ENCODE results near the gene GANAB. TPM values are rescaled to one million over a fixed set of nuclear protein-coding genes. Genes with fewer than 3 reads are reported as not detected.

The GANAB gene
- total RNA-seq (2022; extraction: Qiagen RNA extraction; ENCODE audit: low read depth) = 241 to 274 TPM (median 257 TPM) in 5 replicates

DNA sequence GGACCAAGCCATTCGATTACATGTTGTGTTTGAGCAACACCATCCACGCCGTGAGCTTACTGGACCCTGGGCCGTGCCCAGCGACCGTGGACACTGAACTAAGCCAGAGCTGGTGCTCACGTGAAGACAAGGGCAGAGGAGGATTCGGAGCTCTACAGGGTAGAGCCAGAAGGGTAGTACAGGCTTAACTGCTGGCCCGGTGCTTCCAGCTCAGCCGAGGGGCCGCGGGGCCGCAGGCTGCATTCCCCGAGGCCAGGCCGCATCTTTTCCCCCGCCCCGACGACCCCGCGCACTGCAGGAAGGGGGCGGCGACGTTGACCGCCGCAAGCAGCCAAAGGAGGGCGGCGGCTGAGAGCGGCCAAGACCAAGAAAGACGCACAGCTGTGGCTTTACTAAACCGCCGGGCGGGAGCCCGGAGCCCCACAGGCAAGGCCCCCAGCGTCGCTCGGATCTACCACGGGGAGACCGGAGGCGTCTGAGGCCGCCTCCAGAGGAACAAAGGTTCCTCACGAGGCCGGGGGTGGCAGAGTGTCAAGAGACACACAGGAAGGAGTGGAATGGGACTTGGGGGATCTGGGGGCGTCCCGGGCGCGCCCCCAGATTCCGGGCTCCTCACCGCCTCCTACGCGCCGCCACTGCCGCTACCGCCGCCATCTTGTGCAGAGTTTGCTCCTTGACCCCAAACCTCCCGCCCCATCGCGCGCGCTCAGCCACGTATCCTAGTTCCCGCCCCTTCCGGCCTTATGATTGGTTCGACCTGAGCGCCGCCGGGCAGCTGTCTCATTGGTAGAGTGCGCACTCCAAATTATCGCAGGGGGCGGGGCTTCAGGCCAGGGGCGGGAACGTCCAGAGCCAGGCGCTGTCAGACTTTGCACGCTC lies at the start of gene GANAB:
GANAB (minus strand) TSS at position 668 of the 879 bp plus-strand sequence; CDS start at position 654, 14 bp downstream.

DNA sequence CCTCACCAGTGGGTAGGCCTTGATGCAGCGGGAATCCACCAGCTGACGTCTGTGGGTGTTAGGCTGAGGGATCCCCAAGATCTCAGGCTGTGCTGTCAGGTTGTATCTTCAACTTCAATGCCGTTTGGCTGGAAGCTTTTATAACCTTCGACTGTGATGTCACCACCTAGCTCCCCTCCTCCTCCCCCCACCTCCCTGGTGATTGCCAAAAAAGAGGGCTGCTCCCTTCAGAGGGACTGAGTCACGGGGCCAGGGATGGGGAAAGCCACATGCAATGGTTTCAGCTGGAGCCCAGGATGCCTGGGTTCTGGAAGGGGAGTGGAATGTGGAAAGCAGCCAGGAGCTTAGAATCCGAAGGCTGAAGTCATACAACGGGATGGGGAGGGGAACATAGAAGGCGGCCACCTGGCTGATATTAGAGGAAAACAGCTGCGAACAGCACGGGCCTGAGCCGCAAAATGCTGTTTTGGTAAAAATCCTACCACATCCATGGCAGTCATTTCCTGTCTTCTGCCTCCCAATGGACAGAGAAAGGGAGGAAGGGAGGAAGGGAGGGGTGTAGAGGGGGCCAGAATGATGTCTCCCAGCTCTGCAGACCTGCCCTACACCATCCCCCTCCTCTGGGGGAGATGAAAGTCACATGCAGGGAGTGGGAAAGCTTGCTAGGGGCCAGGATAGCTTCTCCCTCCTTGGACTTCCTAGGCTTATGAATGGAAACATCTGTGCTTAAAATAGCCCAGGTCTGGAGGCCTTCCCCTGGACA lies 43.2 kb upstream of the GANAB start, which contains the start of gene LRRN4CL:
LRRN4CL (minus strand) TSS at position 110 of the 763 bp plus-strand sequence. CDS start 1,022 bp downstream, outside the sequence.

DNA sequence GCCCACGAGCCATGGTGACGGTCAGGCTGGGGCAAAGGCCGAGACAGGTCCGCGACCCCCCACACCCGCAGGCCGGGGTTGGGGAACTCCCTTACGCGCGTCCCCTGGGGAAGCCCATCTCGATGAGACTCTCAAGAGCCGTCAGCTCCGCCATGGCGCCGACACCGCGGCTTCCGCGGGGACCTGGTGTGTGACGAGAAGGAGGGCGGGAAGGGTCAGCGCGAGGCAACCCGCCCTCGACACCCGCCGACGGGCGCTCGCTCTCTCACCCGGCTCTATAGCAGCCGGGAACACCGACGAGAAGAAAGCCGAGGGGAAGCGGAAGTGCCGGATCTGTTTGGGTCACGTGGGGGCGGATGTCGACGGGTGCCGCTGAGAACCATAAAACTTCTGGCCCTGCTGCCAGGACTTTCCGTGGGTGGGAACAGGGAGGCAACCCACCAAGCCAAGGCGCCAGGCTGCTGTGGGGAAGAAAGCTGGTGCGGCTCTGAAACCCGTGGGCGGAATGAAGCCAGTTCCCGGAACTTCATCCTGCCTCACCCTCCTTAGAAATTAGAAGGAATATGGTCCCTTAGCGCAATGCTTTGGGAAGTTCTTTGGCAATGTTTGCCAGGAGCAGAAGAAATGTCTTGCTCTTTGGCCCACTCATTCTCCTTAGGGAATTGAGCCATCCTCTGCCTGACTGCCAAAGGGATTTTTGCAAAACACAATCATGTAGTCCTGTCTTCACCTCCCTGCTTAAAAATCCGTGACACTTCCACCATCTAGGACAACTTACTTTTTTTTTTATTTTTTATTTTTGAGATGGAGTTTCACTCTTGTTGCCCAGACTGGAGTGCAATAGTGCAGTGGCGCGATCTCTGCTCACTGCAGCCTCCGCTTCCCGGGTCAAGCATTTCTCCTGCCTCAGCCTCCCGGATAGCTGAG lies 32.6 kb upstream of the GANAB start, which contains the start of gene UBXN1:
UBXN1 (minus strand) TSS at position 304 of the 927 bp plus-strand sequence; CDS start at position 154, 150 bp downstream.

DNA sequence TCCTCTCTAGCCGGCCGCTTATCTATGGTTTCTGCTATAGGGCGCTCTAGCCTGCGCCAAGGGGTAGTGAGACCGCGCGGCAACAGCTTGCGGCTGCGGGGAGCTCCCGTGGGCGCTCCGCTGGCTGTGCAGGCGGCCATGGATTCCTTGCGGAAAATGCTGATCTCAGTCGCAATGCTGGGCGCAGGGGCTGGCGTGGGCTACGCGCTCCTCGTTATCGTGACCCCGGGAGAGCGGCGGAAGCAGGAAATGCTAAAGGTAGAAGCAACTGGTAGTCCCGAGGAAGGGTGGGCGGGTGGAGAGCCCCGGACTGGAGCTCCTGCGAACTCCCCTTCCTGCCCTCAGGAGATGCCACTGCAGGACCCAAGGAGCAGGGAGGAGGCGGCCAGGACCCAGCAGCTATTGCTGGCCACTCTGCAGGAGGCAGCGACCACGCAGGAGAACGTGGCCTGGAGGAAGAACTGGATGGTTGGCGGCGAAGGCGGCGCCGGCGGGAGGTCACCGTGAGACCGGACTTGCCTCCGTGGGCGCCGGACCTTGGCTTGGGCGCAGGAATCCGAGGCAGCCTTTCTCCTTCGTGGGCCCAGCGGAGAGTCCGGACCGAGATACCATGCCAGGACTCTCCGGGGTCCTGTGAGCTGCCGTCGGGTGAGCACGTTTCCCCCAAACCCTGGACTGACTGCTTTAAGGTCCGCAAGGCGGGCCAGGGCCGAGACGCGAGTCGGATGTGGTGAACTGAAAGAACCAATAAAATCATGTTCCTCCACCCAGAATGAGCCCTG lies 25.4 kb upstream of the GANAB start, which contains the start of the genes LBHD1 and UQCC3:
LBHD1 (minus strand) TSS at position 660 of the 782 bp plus-strand sequence. CDS start 2,236 bp downstream, outside the sequence.
UQCC3 (plus strand) TSS at position 66 of the 782 bp plus-strand sequence; CDS start at position 139, 73 bp downstream.

GRCh38 chr11:62665075-62665598 lies 18.7 kb upstream of the GANAB start, which contains the start of the genes C11orf98 and CSKMT:
TSS of gene C11orf98 (minus strand) at chr11:62665210. CDS start at chr11:62665169, 41 bp downstream.
TSS of gene CSKMT (plus strand) at chr11:62665312. CDS start at chr11:62665880, 568 bp downstream.

GRCh38 chr11:62621567-62622470 lies 24.6 kb downstream of the GANAB start, which contains the start of gene B3GAT3:
TSS of gene B3GAT3 (minus strand) at chr11:62621986. CDS start at chr11:62621947, 39 bp downstream.

DNA sequence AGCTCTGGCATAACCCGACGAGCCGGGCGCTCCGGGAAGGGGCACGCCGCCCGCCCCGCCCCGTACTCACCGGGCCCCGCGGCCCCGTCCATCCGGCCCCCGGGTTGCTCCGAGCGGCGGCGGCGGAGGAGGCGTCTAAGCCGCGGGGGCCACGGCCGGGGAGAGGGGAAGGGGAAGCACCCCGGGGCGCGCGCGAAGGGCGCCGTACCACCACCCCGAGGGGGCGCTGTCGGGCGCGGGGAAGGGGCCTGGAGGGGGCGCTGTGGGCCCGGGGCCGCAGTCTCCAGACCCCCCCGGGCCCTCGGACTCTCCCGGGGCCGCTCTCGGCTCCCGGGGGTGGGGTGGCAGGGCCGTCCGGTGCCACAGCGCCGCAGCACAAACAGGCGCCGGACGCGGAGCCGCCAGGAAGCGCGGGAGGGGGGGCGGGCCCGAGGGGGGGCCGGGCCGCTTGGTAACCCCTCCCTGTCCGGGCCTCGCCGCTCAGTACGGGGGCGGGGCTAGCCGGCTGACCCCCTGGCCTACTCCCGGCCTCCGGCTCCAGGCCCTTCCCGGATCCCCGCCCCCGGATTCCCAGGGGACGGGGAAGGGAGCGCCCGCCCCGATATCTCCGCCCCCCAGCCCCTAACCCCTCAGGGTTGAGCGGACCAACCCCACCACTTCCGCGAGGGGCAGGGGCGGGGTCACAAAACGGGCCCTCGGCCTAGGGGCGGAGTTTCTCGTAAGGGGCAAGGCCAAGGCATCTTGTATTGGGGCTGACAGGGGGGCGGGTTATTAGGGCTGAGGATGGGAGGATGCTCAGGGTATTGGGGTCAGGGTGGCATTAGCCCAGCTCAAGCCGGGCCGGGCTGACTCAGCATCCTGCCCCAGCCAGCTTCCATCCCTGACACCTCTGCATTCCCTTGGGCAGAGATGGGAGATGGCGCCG lies 33.8 kb downstream of the GANAB start, which contains the start of the genes EML3 and ROM1:
EML3 (minus strand) TSS at position 410 of the 925 bp plus-strand sequence; CDS start at position 92, 318 bp downstream.
ROM1 (plus strand) TSS at position 892 of the 925 bp plus-strand sequence; CDS start at position 917, 25 bp downstream.

GRCh38 chr11:62601372-62602140 lies 44.9 kb downstream of the GANAB start, which contains the start of gene MTA2:
TSS of gene MTA2 (minus strand) at chr11:62601865. CDS start at chr11:62601450, 415 bp downstream.

DNA sequence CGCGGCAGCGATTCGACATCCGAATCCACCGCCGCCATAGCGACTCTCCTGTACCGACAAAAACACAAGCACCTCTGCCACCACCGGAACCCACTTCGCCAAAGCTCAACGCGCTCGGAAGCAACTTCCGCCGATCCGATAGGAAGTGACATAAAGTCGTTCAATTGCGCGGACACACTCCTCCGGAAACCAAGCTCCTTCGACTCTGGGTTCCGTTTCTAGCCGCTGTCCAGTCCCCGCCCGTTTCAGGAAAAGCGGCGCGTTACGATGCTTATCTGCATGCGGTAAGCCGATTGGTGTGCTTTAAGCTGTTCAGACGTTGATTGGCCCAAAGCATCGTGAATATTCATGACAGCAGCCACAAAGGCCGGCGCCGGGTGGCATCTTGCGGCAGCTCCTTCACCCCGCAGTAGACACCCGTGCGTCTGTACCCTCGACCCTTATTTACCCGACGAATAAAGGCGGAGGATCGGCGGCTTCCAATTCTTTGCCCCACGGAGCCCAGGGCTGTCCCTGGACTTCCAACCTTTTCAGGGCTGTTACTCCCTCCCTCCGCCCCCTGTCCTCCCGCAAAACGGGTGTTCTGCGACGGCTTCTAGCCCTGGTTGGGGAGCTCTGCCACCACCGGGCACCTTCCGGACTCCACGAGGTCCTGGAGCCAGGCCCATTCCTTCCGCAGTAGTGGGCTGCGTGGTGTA lies 54.8 kb downstream of the GANAB start, which contains the start of gene TUT1:
TUT1 (minus strand) TSS at position 76 of the 698 bp plus-strand sequence; CDS start at position 38, 38 bp downstream.

Other genes with a start within 250 kb of the GANAB start
- 0.39 TPM in 1 of 5 replicates, not detected in the others for gene SCGB1A1, start 227.6 kb downstream of the GANAB start, total RNA-seq (2022; extraction: Qiagen RNA extraction; ENCODE audit: low read depth)
- gene AHNAK, start 99.8 kb downstream of the GANAB start, total RNA-seq (2022; extraction: Qiagen RNA extraction; ENCODE audit: low read depth) = 186 to 202 TPM (median 195 TPM) in 5 replicates
- gene EEF1G, start 72.7 kb downstream of the GANAB start, total RNA-seq (2022; extraction: Qiagen RNA extraction; ENCODE audit: low read depth) = 1,853 to 2,125 TPM (median 1,992 TPM) in 5 replicates
- 11.5 to 15.8 TPM (median 13.0 TPM) in 5 replicates for gene TUT1, start 55.1 kb downstream of the GANAB start, total RNA-seq (2022; extraction: Qiagen RNA extraction; ENCODE audit: low read depth)
- 83.9 to 88.1 TPM (median 84.8 TPM) in 5 replicates for gene MTA2, start 44.7 kb downstream of the GANAB start, total RNA-seq (2022; extraction: Qiagen RNA extraction; ENCODE audit: low read depth)
- gene EML3, start 33.8 kb downstream of the GANAB start, total RNA-seq (2022; extraction: Qiagen RNA extraction; ENCODE audit: low read depth) = 15.6 to 28.5 TPM (median 24.4 TPM) in 5 replicates
- gene ROM1, start 33.4 kb downstream of the GANAB start, total RNA-seq (2022; extraction: Qiagen RNA extraction; ENCODE audit: low read depth) = 2.6 to 4.7 TPM (median 3.8 TPM) in 5 replicates
- gene B3GAT3, start 24.6 kb downstream of the GANAB start, total RNA-seq (2022; extraction: Qiagen RNA extraction; ENCODE audit: low read depth) = 38.7 to 56.9 TPM (median 51.6 TPM) in 5 replicates
- gene INTS5, start 6.7 kb upstream of the GANAB start, total RNA-seq (2022; extraction: Qiagen RNA extraction; ENCODE audit: low read depth) = 15.2 to 22.5 TPM (median 21.2 TPM) in 5 replicates
- 130 to 179 TPM (median 143 TPM) in 5 replicates for gene C11orf98, start 18.6 kb upstream of the GANAB start, total RNA-seq (2022; extraction: Qiagen RNA extraction; ENCODE audit: low read depth)
- gene CSKMT, start 18.7 kb upstream of the GANAB start, total RNA-seq (2022; extraction: Qiagen RNA extraction; ENCODE audit: low read depth) = 11.1 to 17.8 TPM (median 15.6 TPM) in 5 replicates
- gene UQCC3, start 25.1 kb upstream of the GANAB start, total RNA-seq (2022; extraction: Qiagen RNA extraction; ENCODE audit: low read depth) = 24.4 to 38.3 TPM (median 37.7 TPM) in 5 replicates
- gene LBHD1, start 25.7 kb upstream of the GANAB start, total RNA-seq (2022; extraction: Qiagen RNA extraction; ENCODE audit: low read depth) = 5.0 to 5.5 TPM (median 5.2 TPM) in 5 replicates
- 108 to 131 TPM (median 123 TPM) in 5 replicates for gene UBXN1, start 32.5 kb upstream of the GANAB start, total RNA-seq (2022; extraction: Qiagen RNA extraction; ENCODE audit: low read depth)
- gene LRRN4CL, start 42.9 kb upstream of the GANAB start, total RNA-seq (2022; extraction: Qiagen RNA extraction; ENCODE audit: low read depth) = 0.07 to 0.13 TPM (median 0.13 TPM) in 3 of 5 replicates, not detected in the others
- 55.6 to 100 TPM (median 73.5 TPM) in 5 replicates for gene BSCL2, start 60.8 kb upstream of the GANAB start, total RNA-seq (2022; extraction: Qiagen RNA extraction; ENCODE audit: low read depth)
- gene GNG3, start 61.1 kb upstream of the GANAB start, total RNA-seq (2022; extraction: Qiagen RNA extraction; ENCODE audit: low read depth) = not detected in 5 replicates
- gene HNRNPUL2, start 80.8 kb upstream of the GANAB start, total RNA-seq (2022; extraction: Qiagen RNA extraction; ENCODE audit: low read depth) = 35.2 to 46.4 TPM (median 41.7 TPM) in 5 replicates
- gene TTC9C, start 81.9 kb upstream of the GANAB start, total RNA-seq (2022; extraction: Qiagen RNA extraction; ENCODE audit: low read depth) = 29.5 to 36.2 TPM (median 31.1 TPM) in 5 replicates
- 1.6 to 2.6 TPM (median 1.8 TPM) in 5 replicates for gene ZBTB3, start 107.5 kb upstream of the GANAB start, total RNA-seq (2022; extraction: Qiagen RNA extraction; ENCODE audit: low read depth)
- gene POLR2G, start 115.0 kb upstream of the GANAB start, total RNA-seq (2022; extraction: Qiagen RNA extraction; ENCODE audit: low read depth) = 167 to 202 TPM (median 180 TPM) in 5 replicates
- 11.5 to 18.4 TPM (median 15.2 TPM) in 5 replicates for gene TAF6L, start 124.8 kb upstream of the GANAB start, total RNA-seq (2022; extraction: Qiagen RNA extraction; ENCODE audit: low read depth)
- 67.2 to 92.9 TPM (median 90.6 TPM) in 5 replicates for gene TMEM179B, start 140.8 kb upstream of the GANAB start, total RNA-seq (2022; extraction: Qiagen RNA extraction; ENCODE audit: low read depth)
- gene TMEM223, start 145.4 kb upstream of the GANAB start, total RNA-seq (2022; extraction: Qiagen RNA extraction; ENCODE audit: low read depth) = 18.1 to 30.6 TPM (median 28.2 TPM) in 5 replicates
- 45.5 to 57.5 TPM (median 52.4 TPM) in 5 replicates for gene NXF1, start 158.8 kb upstream of the GANAB start, total RNA-seq (2022; extraction: Qiagen RNA extraction; ENCODE audit: low read depth)
- 19.1 to 27.8 TPM (median 25.8 TPM) in 5 replicates for gene STX5, start 185.4 kb upstream of the GANAB start, total RNA-seq (2022; extraction: Qiagen RNA extraction; ENCODE audit: low read depth)
- gene TEX54, start 186.2 kb upstream of the GANAB start, total RNA-seq (2022; extraction: Qiagen RNA extraction; ENCODE audit: low read depth) = not detected in 5 replicates
- gene WDR74, start 193.0 kb upstream of the GANAB start, total RNA-seq (2022; extraction: Qiagen RNA extraction; ENCODE audit: low read depth) = 72.4 to 87.2 TPM (median 85.8 TPM) in 5 replicates
- 882 to 1,078 TPM (median 1,030 TPM) in 5 replicates for gene SLC3A2, start 234.3 kb upstream of the GANAB start, total RNA-seq (2022; extraction: Qiagen RNA extraction; ENCODE audit: low read depth)

All from A549 treated with RU486 at 1 μM for 4 hours (cell line).